Panc1 (cell line): ENCODE data around the gene CSK.

Experiments used
- POLR2AphosphoS5 ChIP-seq: IDR thresholded peaks from 2 replicates; pipeline ENCODE4 v1.6.1; 2012; ENCODE audit warnings: mild to moderate bottlenecking, low read depth, low read length, moderate library complexity
- SIN3A ChIP-seq: IDR thresholded peaks from 2 replicates; pipeline ENCODE4 v1.6.1; 2012; ENCODE audit warnings: low read depth, mild to moderate bottlenecking, low read length, moderate library complexity, borderline replicate concordance; ENCODE audit not compliant: insufficient read depth
- TF ChIP-seq, protein P1 (sequence below): fragments of 450-650 bp; IDR thresholded peaks from 2 replicates; pipeline ENCODE4 v1.5.1; 2017; ENCODE audit warnings: mild to moderate bottlenecking
- TF ChIP-seq, protein P2 (sequence below), 2 experiments: IDR thresholded peaks; 2 replicates each; pipeline ENCODE4 v1.6.1; 2011 to 2012; ENCODE audit warnings: low read depth in 2 of 2, control low read depth in 1 of 2, low read length in 1 of 2, mild to moderate bottlenecking in 1 of 2, moderate library complexity in 1 of 2; ENCODE audit not compliant: insufficient read depth in 1 of 2

DNA sequence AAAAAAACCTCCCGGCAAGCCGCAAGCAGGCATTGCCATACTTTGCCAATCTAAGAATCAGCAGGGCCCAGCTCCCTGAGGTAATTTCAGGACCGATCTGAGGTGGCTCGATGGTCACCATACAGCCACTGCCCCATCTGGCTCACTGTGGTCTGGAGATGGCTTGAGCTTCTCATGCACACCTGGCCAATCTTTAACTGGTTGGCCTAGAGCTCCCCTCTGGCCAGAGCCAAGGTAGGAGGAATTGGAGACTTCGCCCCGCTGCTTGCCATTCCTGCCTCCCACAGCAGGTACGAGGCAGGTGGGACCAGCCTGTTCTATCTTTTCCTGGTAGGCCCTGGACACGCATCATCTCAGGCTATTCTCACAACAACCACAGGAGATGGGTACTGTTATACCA is 23.1 kb upstream of the CSK start:
- TF ChIP-seq, protein P1, sequence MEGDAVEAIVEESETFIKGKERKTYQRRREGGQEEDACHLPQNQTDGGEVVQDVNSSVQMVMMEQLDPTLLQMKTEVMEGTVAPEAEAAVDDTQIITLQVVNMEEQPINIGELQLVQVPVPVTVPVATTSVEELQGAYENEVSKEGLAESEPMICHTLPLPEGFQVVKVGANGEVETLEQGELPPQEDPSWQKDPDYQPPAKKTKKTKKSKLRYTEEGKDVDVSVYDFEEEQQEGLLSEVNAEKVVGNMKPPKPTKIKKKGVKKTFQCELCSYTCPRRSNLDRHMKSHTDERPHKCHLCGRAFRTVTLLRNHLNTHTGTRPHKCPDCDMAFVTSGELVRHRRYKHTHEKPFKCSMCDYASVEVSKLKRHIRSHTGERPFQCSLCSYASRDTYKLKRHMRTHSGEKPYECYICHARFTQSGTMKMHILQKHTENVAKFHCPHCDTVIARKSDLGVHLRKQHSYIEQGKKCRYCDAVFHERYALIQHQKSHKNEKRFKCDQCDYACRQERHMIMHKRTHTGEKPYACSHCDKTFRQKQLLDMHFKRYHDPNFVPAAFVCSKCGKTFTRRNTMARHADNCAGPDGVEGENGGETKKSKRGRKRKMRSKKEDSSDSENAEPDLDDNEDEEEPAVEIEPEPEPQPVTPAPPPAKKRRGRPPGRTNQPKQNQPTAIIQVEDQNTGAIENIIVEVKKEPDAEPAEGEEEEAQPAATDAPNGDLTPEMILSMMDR, result no peak
- TF ChIP-seq POLR2AphosphoS5, result no peak
- TF ChIP-seq, protein P2, sequence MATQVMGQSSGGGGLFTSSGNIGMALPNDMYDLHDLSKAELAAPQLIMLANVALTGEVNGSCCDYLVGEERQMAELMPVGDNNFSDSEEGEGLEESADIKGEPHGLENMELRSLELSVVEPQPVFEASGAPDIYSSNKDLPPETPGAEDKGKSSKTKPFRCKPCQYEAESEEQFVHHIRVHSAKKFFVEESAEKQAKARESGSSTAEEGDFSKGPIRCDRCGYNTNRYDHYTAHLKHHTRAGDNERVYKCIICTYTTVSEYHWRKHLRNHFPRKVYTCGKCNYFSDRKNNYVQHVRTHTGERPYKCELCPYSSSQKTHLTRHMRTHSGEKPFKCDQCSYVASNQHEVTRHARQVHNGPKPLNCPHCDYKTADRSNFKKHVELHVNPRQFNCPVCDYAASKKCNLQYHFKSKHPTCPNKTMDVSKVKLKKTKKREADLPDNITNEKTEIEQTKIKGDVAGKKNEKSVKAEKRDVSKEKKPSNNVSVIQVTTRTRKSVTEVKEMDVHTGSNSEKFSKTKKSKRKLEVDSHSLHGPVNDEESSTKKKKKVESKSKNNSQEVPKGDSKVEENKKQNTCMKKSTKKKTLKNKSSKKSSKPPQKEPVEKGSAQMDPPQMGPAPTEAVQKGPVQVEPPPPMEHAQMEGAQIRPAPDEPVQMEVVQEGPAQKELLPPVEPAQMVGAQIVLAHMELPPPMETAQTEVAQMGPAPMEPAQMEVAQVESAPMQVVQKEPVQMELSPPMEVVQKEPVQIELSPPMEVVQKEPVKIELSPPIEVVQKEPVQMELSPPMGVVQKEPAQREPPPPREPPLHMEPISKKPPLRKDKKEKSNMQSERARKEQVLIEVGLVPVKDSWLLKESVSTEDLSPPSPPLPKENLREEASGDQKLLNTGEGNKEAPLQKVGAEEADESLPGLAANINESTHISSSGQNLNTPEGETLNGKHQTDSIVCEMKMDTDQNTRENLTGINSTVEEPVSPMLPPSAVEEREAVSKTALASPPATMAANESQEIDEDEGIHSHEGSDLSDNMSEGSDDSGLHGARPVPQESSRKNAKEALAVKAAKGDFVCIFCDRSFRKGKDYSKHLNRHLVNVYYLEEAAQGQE (IDR thresholded peaks at IDR 0.05; ENCODE audit: insufficient read depth in 1 of 2, low read depth in 2 of 2, low read length in 1 of 2), result no peak
- TF ChIP-seq SIN3A, result no peak
